HCT116 (cell line): Measurements from ENCODE around the gene PRKCA. TPM values are rescaled to one million over a fixed set of nuclear protein-coding genes. Genes with fewer than 3 reads are reported as not detected.

Experiments
- ATAC-seq: fragments of 200-7000 bp; cut with Tn5 transposase; 2 replicates; pipeline ENCODE4 v1.9.1; 2020; ENCODE audit warnings: mild to moderate bottlenecking, moderate library complexity
- BruUV-seq: library from RNA; stranded (reverse); fragments of 400-500 nt; replicated peaks from 2 replicates; lab custom pipeline; 2021; lab: Mats Ljungman, UMichigan
- CTCF ChIA-PET: fragments of 300-600 bp; sonication (Branson Sonifier 250); formaldehyde crosslinking; loops from one replicate; lab custom pipeline; 2021; ENCODE audit warnings: antibody characterized with exemption; lab: Charles Lee
- POLR2A ChIA-PET: fragments of 300-600, 350-600 bp; sonication (Branson Sonifier 250); formaldehyde crosslinking; loops from one replicate; lab custom pipeline; 2021; ENCODE audit warnings: antibody characterized with exemption; lab: Charles Lee
- RAD21 ChIA-PET, 2 experiments: fragments of 300-600 bp; sonication (Branson Sonifier 250); formaldehyde crosslinking; loops; one replicate each; lab custom pipeline; 2023; ENCODE audit warnings: low total read pairs in 2 of 2; ENCODE audit not compliant: uncharacterized antibody in 2 of 2, unreplicated experiment in 2 of 2, low non-redundant PET in 1 of 2; lab: Charles Lee
- DNase-seq: peaks from one replicate; pipeline ENCODE4 v3.0.0-alpha.2; 2010; ENCODE audit warnings: low read depth, low spot score
- H2AFZ ChIP-seq: fragments of 200-600 bp; shearing (Covaris generic), sonication (generic); 2 replicates; pipeline ENCODE4 v1.6.1; 2017; ENCODE audit warnings: low read depth, mixed run types, mixed read lengths, antibody characterized with exemption, low read length; ENCODE audit not compliant: poor library complexity, severe bottlenecking
- H3K27ac ChIP-seq: 2 replicates; pipeline ENCODE4 v1.5.1; 2012; ENCODE audit warnings: low read depth, low read length
- H3K27me3 ChIP-seq: fragments of 200-600 bp; sonication (generic); 2 replicates; pipeline ENCODE4 v1.6.1; 2016; ENCODE audit warnings: mixed run types, low read length, mixed read lengths; ENCODE audit not compliant: insufficient read depth
- H3K36me3 ChIP-seq, 2 experiments: fragments of 200-500 bp in 1 of 2; fragments of 200-600 bp in 1 of 2; sonication (Bioruptor generic) in 1 of 2; sonication (generic) in 1 of 2; 2 replicates each; pipeline versions ENCODE4 v1.5.1 to v1.6.1; 2014 to 2016; ENCODE audit warnings: low read length in 2 of 2, inconsistent platforms in 1 of 2, mixed read lengths in 1 of 2, mixed run types in 1 of 2; ENCODE audit not compliant: insufficient read depth in 2 of 2, control insufficient read depth in 1 of 2
- H3K4me1 ChIP-seq, 2 experiments: fragments of 200-600 bp in 1 of 2; sonication (generic) in 1 of 2; 2 replicates each; pipeline versions ENCODE4 v1.5.1 to v1.6.1; 2012 to 2017; ENCODE audit warnings: low read length in 2 of 2, inconsistent platforms in 1 of 2, mild to moderate bottlenecking in 1 of 2, mixed read lengths in 1 of 2, mixed run types in 1 of 2, moderate library complexity in 1 of 2; ENCODE audit not compliant: insufficient read depth in 2 of 2, control insufficient read depth in 1 of 2
- H3K4me2 ChIP-seq: fragments of 200-600 bp; sonication (generic); 2 replicates; pipeline ENCODE4 v1.6.1; 2017; ENCODE audit warnings: mixed run types, low read length, mixed read lengths
- H3K4me3 ChIP-seq, 2 experiments: fragments of 200-600 bp in 1 of 2; sonication (generic) in 1 of 2; replicated peaks in 1 of 2; 2 replicates each; pipeline ENCODE4 v1.5.1; 2011 to 2016; ENCODE audit warnings: low read length in 2 of 2, control low read depth in 1 of 2, low read depth in 1 of 2, mild to moderate bottlenecking in 1 of 2, mixed read lengths in 1 of 2, mixed run types in 1 of 2
- H3K79me2 ChIP-seq: fragments of 200-600 bp; sonication (generic); 2 replicates; pipeline ENCODE4 v1.6.1; 2017; ENCODE audit warnings: mild to moderate bottlenecking, mixed run types, low read length, moderate library complexity, mixed read lengths; ENCODE audit not compliant: insufficient read depth
- H3K9ac ChIP-seq: fragments of 200-600 bp; sonication (generic); 2 replicates; pipeline ENCODE4 v1.6.1; 2016; ENCODE audit warnings: low read length, mixed read lengths
- H3K9me2 ChIP-seq: fragments of 200-600 bp; sonication (generic), shearing (Covaris generic); 2 replicates; pipeline ENCODE4 v1.6.1; 2017; ENCODE audit warnings: mixed run types, mild to moderate bottlenecking, moderate library complexity; ENCODE audit not compliant: insufficient read depth
- H3K9me3 ChIP-seq, 2 experiments: fragments of 200-500 bp in 1 of 2; fragments of 200-600 bp in 1 of 2; sonication (Bioruptor generic) in 1 of 2; sonication (generic) in 1 of 2; 2 replicates each; pipeline ENCODE4 v1.6.1; 2014 to 2017; ENCODE audit warnings: low read length in 2 of 2, mixed read lengths in 2 of 2, inconsistent platforms in 1 of 2, low read depth in 1 of 2, mild to moderate bottlenecking in 1 of 2, mixed run types in 1 of 2, moderate library complexity in 1 of 2; ENCODE audit not compliant: control insufficient read depth in 1 of 2, insufficient read depth in 1 of 2
- H4K20me1 ChIP-seq: fragments of 200-600 bp; sonication (generic), shearing (Covaris generic); 2 replicates; pipeline ENCODE4 v1.6.1; 2017; ENCODE audit warnings: mixed run types, mild to moderate bottlenecking, moderate library complexity; ENCODE audit not compliant: insufficient read depth
- CBX3 ChIP-seq: IDR thresholded peaks from 2 replicates; pipeline ENCODE4 v1.6.1; 2012; ENCODE audit warnings: low read depth
- CTCF ChIP-seq, 3 experiments: fragments of 200-600 bp in 1 of 3; sonication (generic) in 1 of 3; IDR thresholded peaks in 2 of 3; conservative IDR thresholded peaks in 1 of 3; 2 replicates each; pipeline ENCODE4 v1.5.1; 2012 to 2017; ENCODE audit warnings: low read depth in 2 of 3, low read length in 2 of 3, antibody characterized with exemption in 1 of 3, borderline replicate concordance in 1 of 3, control low read depth in 1 of 3, mild to moderate bottlenecking in 1 of 3, mixed read lengths in 1 of 3, mixed run types in 1 of 3, moderate library complexity in 1 of 3; ENCODE audit not compliant: insufficient read depth in 1 of 3
- EGR1 ChIP-seq: IDR thresholded peaks from 2 replicates; pipeline ENCODE4 v1.6.1; 2012; ENCODE audit warnings: low read depth
- EZH2phosphoT487 ChIP-seq: fragments of 200-600 bp; IDR thresholded peaks from 2 replicates; pipeline ENCODE4 v1.6.1; 2018; ENCODE audit warnings: antibody characterized with exemption, borderline replicate concordance
- MAX ChIP-seq: IDR thresholded peaks from 2 replicates; pipeline ENCODE4 v1.6.1; 2012
- POLR2A ChIP-seq: IDR thresholded peaks from 2 replicates; pipeline ENCODE4 v1.7.0; 2011; ENCODE audit warnings: borderline replicate concordance; ENCODE audit not compliant: insufficient read depth, insufficient read length; ENCODE audit errors: extremely low read depth
- SIN3A ChIP-seq: IDR thresholded peaks from 2 replicates; pipeline ENCODE4 v1.6.1; 2012; ENCODE audit warnings: low read depth
- SP1 ChIP-seq: IDR thresholded peaks from 2 replicates; pipeline ENCODE4 v1.6.1; 2012; ENCODE audit warnings: low read depth
- SRF ChIP-seq: IDR thresholded peaks from 2 replicates; pipeline ENCODE4 v1.6.1; 2012; ENCODE audit warnings: low read depth
- intact Hi-C: fragments of 100-400 bp; cut with micrococcal nuclease; formaldehyde crosslinking; loops from 2 replicates; pipeline ENCODE4 v1.10.0; 2022
- total RNA-seq: library from RNA; stranded (reverse); gene quantifications from one replicate; pipeline ENCODE4 v1.2.1, GENCODE V29; 2021; ENCODE audit not compliant: unreplicated experiment

Gene PRKCA
- total RNA-seq, 1 experiment from 2014 or later = 18.8 TPM

- Histone ChIP-seq H3K4me3 (no peak overlapping the region), H3K27ac (no peak overlapping the region), H3K9ac (no peak overlapping the region), H3K9me3 (no peaks in the 10 kb centered on the region), H3K4me2 (no peak overlapping the region), H3K79me2 (no peaks in the 10 kb centered on the region), H3K27me3 (no peaks in the 10 kb centered on the region), H3K36me3 (no peaks in the 10 kb centered on the region), H3K9me2 (no peaks in the 10 kb centered on the region), H2AFZ (no peak overlapping the region), H3K4me1 (no peaks in the 10 kb centered on the region), H4K20me1 (no peaks in the 10 kb centered on the region)
- ChIA-PET POLR2A (no interaction called here), RAD21 (no interaction called here), CTCF (no interaction called here)
- intact Hi-C loops = no loop called here
- no peak for ATAC-seq
- BruUV-seq = no TSS peak
- TF ChIP-seq MAX = no peak
- TF ChIP-seq CBX3 = no peak
- TF ChIP-seq EZH2phosphoT487 = no peak
- TF ChIP-seq POLR2A = no peak
- TF ChIP-seq CTCF (IDR thresholded peaks at IDR 0.05 in 2 of 3, conservative IDR thresholded peaks at IDR 0.05 in 1 of 3; ENCODE audit: borderline replicate concordance in 1 of 3, insufficient read depth in 1 of 3, low read depth in 2 of 3, low read length in 2 of 3) = no peak
- no peak for TF ChIP-seq SP1
- DNase-seq = no peak
Measured at GRCh38 chr17:66747578-66748275, 445.3 kb downstream of the PRKCA start.

- Histone ChIP-seq H3K9ac (no peak overlapping the region), H3K4me1 (peaks cover 0 to 2% of the 10 kb centered on the region in 2 experiments; a peak in 1 of 4 replicates), H3K4me2 (no peak overlapping the region), H3K9me3 (no peaks in the 10 kb centered on the region), H3K36me3 (no peaks in the 10 kb centered on the region), H3K79me2 (no peaks in the 10 kb centered on the region), H3K4me3 (no peak overlapping the region), H3K27me3 (no peaks in the 10 kb centered on the region), H3K9me2 (no peaks in the 10 kb centered on the region), H3K27ac (no peak overlapping the region), H4K20me1 (no peaks in the 10 kb centered on the region), H2AFZ (no peak overlapping the region)
- RAD21 ChIA-PET = no interaction called here
- intact Hi-C loops = no loop called here
- no peak for TF ChIP-seq EGR1
- no peak for TF ChIP-seq SP1
- no peak for TF ChIP-seq SIN3A
- TF ChIP-seq SRF = no peak
- no peak for ATAC-seq
- CTCF ChIA-PET = no interaction called here
- POLR2A ChIA-PET = no interaction called here
- DNase-seq = no peak
- no TSS peak for BruUV-seq
Measured at GRCh38 chr17:66748578-66748977, 446.2 kb downstream of the PRKCA start.
